Natural killer cell (primary cell): ENCODE results near the gene CLOCK. TPM values are rescaled to one million over a fixed set of nuclear protein-coding genes. Genes with fewer than 3 reads are reported as not detected.
A peak's percentile ranks its signal among the peaks of the same experiment; 100 is the strongest.
"Not testable (repeated sequence)": the region's sequence is repeated elsewhere in the genome, so short reads cannot be mapped to it uniquely, and the experiment has no call there.

ENCODE experiments used
- ATAC-seq, 3 donors: fragments of 150-1000 bp in 2 of 3; fragments of 200-7000 bp in 1 of 3; cut with Tn5 transposase; 1 replicate in 1 of 3; 2 replicates in 2 of 3; pipeline ENCODE4 v1.10.0; 2021; ENCODE audit warnings: mild to moderate bottlenecking in 2 of 3, moderate library complexity in 2 of 3
- DNase-seq, 2 donors: peaks; one replicate each; pipeline versions ENCODE4 v3.0.0 to v3.0.0-alpha.2; 2013 to 2021; ENCODE audit warnings: mixed read lengths in 1 of 2
- H3K27ac ChIP-seq: one replicate; pipeline ENCODE4 v1.5.1; 2013; ENCODE audit warnings: mild to moderate bottlenecking, low read length
- H3K27me3 ChIP-seq: one replicate; pipeline ENCODE4 v1.6.1; 2013; ENCODE audit warnings: low read length; ENCODE audit not compliant: control insufficient read depth, insufficient read depth
- H3K36me3 ChIP-seq: one replicate; pipeline ENCODE4 v1.6.1; 2013; ENCODE audit warnings: low read length; ENCODE audit not compliant: control insufficient read depth, insufficient read depth
- H3K4me1 ChIP-seq: one replicate; pipeline ENCODE4 v1.6.1; 2013; ENCODE audit warnings: low read length; ENCODE audit not compliant: control insufficient read depth, insufficient read depth
- H3K4me3 ChIP-seq: one replicate; pipeline ENCODE4 v1.5.1; 2013; ENCODE audit warnings: low read length
- H3K9me3 ChIP-seq: one replicate; pipeline ENCODE4 v1.6.1; 2013; ENCODE audit warnings: low read length; ENCODE audit not compliant: control insufficient read depth, insufficient read depth
- H3K27ac Mint-ChIP-seq, 2 donors: one replicate each; pipeline ENCODE4 v1.8.0; 2022; ENCODE audit warnings: mild to moderate bottlenecking in 2 of 2, mixed read lengths in 2 of 2, moderate library complexity in 1 of 2
- H3K27me3 Mint-ChIP-seq, 2 donors: one replicate each; pipeline ENCODE4 v1.8.0; 2022; ENCODE audit warnings: low read depth in 2 of 2, mixed read lengths in 2 of 2
- H3K36me3 Mint-ChIP-seq: one replicate; pipeline ENCODE4 v1.8.0; 2022; ENCODE audit warnings: mixed read lengths
- H3K4me1 Mint-ChIP-seq, 2 donors: one replicate each; pipeline ENCODE4 v1.8.0; 2022; ENCODE audit warnings: mixed read lengths in 2 of 2
- H3K4me3 Mint-ChIP-seq: one replicate; pipeline ENCODE4 v1.8.0; 2022; ENCODE audit warnings: mild to moderate bottlenecking, moderate library complexity, mixed read lengths
- H3K9me3 Mint-ChIP-seq, 2 donors: one replicate each; pipeline ENCODE4 v1.8.0; 2022; ENCODE audit warnings: mixed read lengths in 2 of 2
- CTCF ChIP-seq: fragments of 200-600 bp; IDR thresholded peaks from one replicate; pipeline ENCODE4 v1.8.0; 2022; ENCODE audit warnings: antibody characterized with exemption
- WGBS: methylation state at CpG from one replicate; pipeline ENCODE4 v1.1.7; 2013; ENCODE audit warnings: missing lambda C conversion rate; ENCODE audit not compliant: insufficient coverage; 5-methylcytosine and 5-hydroxymethylcytosine counted together
- intact Hi-C: fragments of 100-400 bp; cut with micrococcal nuclease; formaldehyde crosslinking; loops from one replicate; pipeline ENCODE4 v1.14.2; 2022
- total RNA-seq, 4 donors: library from RNA; stranded (reverse); fragments of 120-200 nt in 1 of 4; gene quantifications; one replicate each; pipeline versions ENCODE4 v1.2.3 to v1.2.4, GENCODE V29; 2013 to 2022

The CLOCK gene, protein sequence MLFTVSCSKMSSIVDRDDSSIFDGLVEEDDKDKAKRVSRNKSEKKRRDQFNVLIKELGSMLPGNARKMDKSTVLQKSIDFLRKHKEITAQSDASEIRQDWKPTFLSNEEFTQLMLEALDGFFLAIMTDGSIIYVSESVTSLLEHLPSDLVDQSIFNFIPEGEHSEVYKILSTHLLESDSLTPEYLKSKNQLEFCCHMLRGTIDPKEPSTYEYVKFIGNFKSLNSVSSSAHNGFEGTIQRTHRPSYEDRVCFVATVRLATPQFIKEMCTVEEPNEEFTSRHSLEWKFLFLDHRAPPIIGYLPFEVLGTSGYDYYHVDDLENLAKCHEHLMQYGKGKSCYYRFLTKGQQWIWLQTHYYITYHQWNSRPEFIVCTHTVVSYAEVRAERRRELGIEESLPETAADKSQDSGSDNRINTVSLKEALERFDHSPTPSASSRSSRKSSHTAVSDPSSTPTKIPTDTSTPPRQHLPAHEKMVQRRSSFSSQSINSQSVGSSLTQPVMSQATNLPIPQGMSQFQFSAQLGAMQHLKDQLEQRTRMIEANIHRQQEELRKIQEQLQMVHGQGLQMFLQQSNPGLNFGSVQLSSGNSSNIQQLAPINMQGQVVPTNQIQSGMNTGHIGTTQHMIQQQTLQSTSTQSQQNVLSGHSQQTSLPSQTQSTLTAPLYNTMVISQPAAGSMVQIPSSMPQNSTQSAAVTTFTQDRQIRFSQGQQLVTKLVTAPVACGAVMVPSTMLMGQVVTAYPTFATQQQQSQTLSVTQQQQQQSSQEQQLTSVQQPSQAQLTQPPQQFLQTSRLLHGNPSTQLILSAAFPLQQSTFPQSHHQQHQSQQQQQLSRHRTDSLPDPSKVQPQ
- 10 to 100 TPM; 11.4 to 15.8 (median 13.4) TPM for total RNA-seq
- total RNA-seq (2013), result 22.4 TPM

DNA sequence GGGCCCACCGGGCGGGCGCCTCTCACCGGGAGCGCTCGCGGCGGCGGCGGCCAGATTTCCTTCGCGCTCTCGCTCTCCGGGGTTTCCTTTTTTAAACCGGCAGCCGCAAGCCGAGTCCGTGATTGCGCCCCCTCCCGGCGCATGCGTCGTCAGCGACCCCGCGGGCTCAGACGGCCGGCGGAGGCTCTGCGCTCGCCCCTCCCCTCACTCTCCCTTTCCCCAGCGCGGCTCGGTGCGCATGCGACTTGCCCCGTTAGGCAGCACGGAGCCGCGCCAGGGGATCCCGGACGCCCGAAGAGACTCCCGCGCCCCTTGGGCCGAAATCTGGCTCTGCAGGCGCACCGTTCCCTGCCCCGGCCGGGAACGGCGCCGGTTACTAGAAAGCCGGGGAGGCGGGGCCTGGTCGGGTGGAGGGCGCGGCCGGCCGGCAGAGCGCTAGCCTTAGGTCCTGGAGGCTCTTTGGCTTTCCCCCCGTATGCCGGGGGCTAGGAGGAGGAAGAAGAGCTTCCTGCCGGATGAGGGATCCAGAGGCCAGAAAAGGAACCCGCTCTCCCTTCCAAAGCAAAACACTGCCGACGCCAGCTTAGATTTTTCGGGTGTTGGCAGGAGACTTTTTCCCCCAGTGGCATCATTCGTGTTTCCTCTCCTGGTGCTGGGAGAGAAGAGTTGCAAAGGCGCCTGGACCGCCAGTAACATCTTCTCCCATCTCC, at the start of gene CLOCK:
CLOCK (minus strand) TSS at position 154 of the 710 bp plus-strand sequence. CDS start 64,124 bp downstream, outside the sequence.
- TF ChIP-seq CTCF, result peak; percentile 34
- Histone ChIP-seq H3K4me3 (peak within 1 kb of the TSS; percentile 79), H3K36me3 (no peaks in the 10 kb centered on the region), H3K27ac (peak within 1 kb of the TSS; percentile 77), H3K9me3 (no peaks in the 10 kb centered on the region), H3K27me3 (no peaks in the 10 kb centered on the region), H3K4me1 (no peaks in the 10 kb centered on the region)
- intact Hi-C loops, result loop anchor here (1.0 to 10.0 kb wide), 6 partner anchors 152 to 1485 kb away; partner anchors contain the start of genes CHIC2, EXOC1, REST and SRD5A3
- Mint-ChIP-seq H3K4me1 (peaks cover 20 to 27% of the 10 kb centered on the region in 2 donors), H3K4me3 (peak within 1 kb of the TSS; percentile 93), H3K36me3 (no peaks in the 10 kb centered on the region), H3K27ac (peak within 1 kb of the TSS; percentile 87 to 89), H3K27me3 (peaks cover 6 to 16% of the 10 kb centered on the region in 2 donors), H3K9me3 (no peaks in the 10 kb centered on the region)
- WGBS, result under 1% methylated on average over 71 of the region's 71 CpGs
- peak; percentile 74 to 84 (median 77) for ATAC-seq
- DNase-seq, result peak; percentile 81 to 92

DNA sequence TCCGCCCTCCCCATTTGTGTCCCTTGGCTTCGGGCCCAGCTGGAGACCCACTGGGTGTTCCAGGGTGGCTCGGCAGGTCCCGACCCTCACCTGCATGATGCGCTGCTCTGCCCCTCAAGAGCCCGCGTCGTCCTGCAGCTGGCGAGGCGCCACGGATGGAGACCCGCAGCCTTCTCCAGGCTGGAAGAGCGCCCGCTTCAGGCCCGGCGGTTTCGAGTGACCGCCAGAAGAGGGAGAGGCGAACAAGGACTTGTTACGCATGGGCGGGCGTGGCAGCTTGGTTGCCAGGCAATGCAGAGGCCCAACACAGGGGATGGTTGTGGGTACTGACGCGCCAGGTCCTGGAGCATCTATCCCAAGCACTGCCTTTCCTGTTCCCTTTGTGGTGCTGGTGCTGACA, 45.3 kb upstream of the CLOCK start, which contains the start of gene PDCL2:
PDCL2 (minus strand) TSS at position 232 of the 400 bp plus-strand sequence; CDS start at position 96, 136 bp downstream.
- Mint-ChIP-seq H3K27ac (no peak within 1 kb of the TSS), H3K27me3 (peaks cover 0 to 3% of the 10 kb centered on the region in 2 donors), H3K4me3 (no peak within 1 kb of the TSS), H3K4me1 (no peaks in the 10 kb centered on the region), H3K36me3 (no peaks in the 10 kb centered on the region), H3K9me3 (no peaks in the 10 kb centered on the region)
- no peak for TF ChIP-seq CTCF
- ATAC-seq (no peak), DNase-seq (no peak)
- intact Hi-C loops, result no loop called here
- H3K4me3 ChIP-seq, result no peak within 1 kb of the TSS
- H3K9me3 ChIP-seq, result no peaks in the 10 kb centered on the region
- H3K27me3 ChIP-seq, result no peaks in the 10 kb centered on the region
- no peak within 1 kb of the TSS for H3K27ac ChIP-seq
- H3K36me3 ChIP-seq, result no peaks in the 10 kb centered on the region
- H3K4me1 ChIP-seq, result no peaks in the 10 kb centered on the region
- 96% methylated on average over 24 of the region's 24 CpGs for WGBS

DNA sequence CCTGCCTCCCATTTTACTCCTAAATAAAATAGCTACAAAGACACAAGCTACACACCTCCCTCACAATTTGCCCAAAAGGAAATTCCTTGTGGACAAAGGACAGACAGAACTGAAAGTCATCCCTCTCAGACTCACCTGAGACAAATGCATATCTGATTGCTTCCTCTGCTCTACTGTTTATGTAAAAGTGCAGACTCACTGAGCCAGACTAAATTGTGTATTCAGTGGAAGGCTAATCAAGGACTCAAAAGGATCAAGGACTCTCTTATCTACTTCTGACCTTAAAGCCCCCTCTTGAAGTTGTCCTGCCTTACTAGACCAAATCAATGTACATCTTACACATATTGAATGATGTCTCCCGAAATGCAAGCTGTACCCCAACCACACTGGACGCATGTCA, 41.5 kb upstream of the CLOCK start:
- Histone ChIP-seq H3K36me3 (no peaks in the 10 kb centered on the region), H3K9me3 (no peaks in the 10 kb centered on the region), H3K27ac (no peak overlapping the region), H3K27me3 (no peaks in the 10 kb centered on the region), H3K4me1 (no peaks in the 10 kb centered on the region), H3K4me3 (no peak overlapping the region)
- DNase-seq, result no peak
- Mint-ChIP-seq H3K9me3 (peaks cover 2 to 5% of the 10 kb centered on the region in 2 donors), H3K36me3 (peaks cover 7% of the 10 kb centered on the region), H3K4me1 (no peaks in the 10 kb centered on the region), H3K27ac (no peak overlapping the region), H3K27me3 (peaks cover 7 to 9% of the 10 kb centered on the region in 2 donors), H3K4me3 (no peak overlapping the region)
- intact Hi-C loops, result no loop called here
- 95% methylated on average over 2 of the region's 2 CpGs for WGBS
- ATAC-seq, result no peak
- no peak for TF ChIP-seq CTCF

- H3K27me3 ChIP-seq, H3K4me3 ChIP-seq, H3K9me3 ChIP-seq, H3K36me3 ChIP-seq, H3K27ac Mint-ChIP-seq, intact Hi-C loops, ATAC-seq, H3K27ac ChIP-seq, H3K27me3 Mint-ChIP-seq, H3K4me1 Mint-ChIP-seq, H3K4me3 Mint-ChIP-seq, H3K36me3 Mint-ChIP-seq, DNase-seq, H3K4me1 ChIP-seq, H3K9me3 Mint-ChIP-seq: not testable (repeated sequence)
- no CpG with 5 or more reads among the region's 2 CpGs for WGBS
Measured at GRCh38 chr4:55582773-55583172, 36.1 kb upstream of the CLOCK start.
